Adipose tissue (tissue), 3 donors: ENCODE results near the gene CA5A. TPM values are rescaled to one million over a fixed set of nuclear protein-coding genes. Genes with fewer than 3 reads are reported as not detected.

ENCODE experiments used
- H3K27ac ChIP-seq: one replicate; pipeline ENCODE4 v1.5.1; 2013; ENCODE audit warnings: low read depth, low read length
- WGBS, 3 donors: extraction: QIAGEN DNeasy Blood & Tissue Kit; methylation state at CpG; one replicate each; pipeline ENCODE4 v1.1.7; 2013; 5-methylcytosine and 5-hydroxymethylcytosine counted together
- polyA plus RNA-seq, 3 donors: library from polyadenylated mRNA; stranded (reverse); fragments of 200-250 nt; gene quantifications; one replicate each; pipeline ENCODE4 v1.2.3, GENCODE V29; 2013
- donor health status: healthy with polysubstance abuse.
- donor health status: Bipolar disorder and iron deficiency.
- donor health status: healthy.

The CA5A gene
- polyA plus RNA-seq, 3 donors: not detected

GRCh38 chr16:87848676-87849345 is 87.5 kb downstream of the CA5A start:
- WGBS, 3 donors: 73 to 89% (median 84%) methylated on average over 18 of the region's 18 CpGs
- H3K27ac ChIP-seq: no peak overlapping the region

GRCh38 chr16:87847785-87848675 is 88.3 kb downstream of the CA5A start:
- H3K27ac ChIP-seq: no peak overlapping the region

GRCh38 chr16:87847467-87847784 is 88.9 kb downstream of the CA5A start:
- 76 to 86% (median 82%) methylated on average over 8 of the region's 8 CpGs for whole genome bisulfite sequencing, 3 donors
- no peak overlapping the region for H3K27ac ChIP-seq

More at GRCh38 chr16:87847785-87848675, 88.3 kb downstream of the CA5A start:
- WGBS, 3 donors: 62 to 81% (median 74%) methylated on average over 28 of the region's 28 CpGs

GRCh38 chr16:87846705-87847466 is 89.4 kb downstream of the CA5A start:
- WGBS, 3 donors: 83 to 90% (median 88%) methylated on average over 23 to 25 of the region's 25 CpGs
- H3K27ac ChIP-seq: no peak overlapping the region

- WGBS, 3 donors: 72 to 81% (median 78%) methylated on average over 31 of the region's 31 CpGs
- H3K27ac ChIP-seq: no peak overlapping the region
These were observed 90.3 kb downstream of the CA5A start for GRCh38 chr16:87845807-87846619.

GRCh38 chr16:87845213-87845612 is 91.1 kb downstream of the CA5A start:
- H3K27ac ChIP-seq: no peak overlapping the region
- 88 to 96% (median 91%) methylated on average over 13 of the region's 13 CpGs for WGBS, 3 donors

GRCh38 chr16:87844809-87845208 is 91.5 kb downstream of the CA5A start:
- H3K27ac ChIP-seq: no peak overlapping the region
- 82 to 92% (median 90%) methylated on average over 12 to 13 of the region's 13 CpGs for WGBS, 3 donors

GRCh38 chr16:87844120-87844733 is 92.1 kb downstream of the CA5A start:
- WGBS, 3 donors: 60 to 69% (median 63%) methylated on average over 28 to 30 of the region's 30 CpGs
- H3K27ac ChIP-seq: no peak overlapping the region

- WGBS, 3 donors: 86 to 89% (median 87%) methylated on average over 17 of the region's 17 CpGs
- no peak overlapping the region for H3K27ac ChIP-seq
These were observed 92.6 kb downstream of the CA5A start for GRCh38 chr16:87843678-87844105.

GRCh38 chr16:87842209-87842869 is 94.0 kb downstream of the CA5A start:
- WGBS, 3 donors: 74 to 88% (median 75%) methylated on average over 17 of the region's 17 CpGs
- no peak overlapping the region for H3K27ac ChIP-seq

- H3K27ac ChIP-seq: no peak overlapping the region
- WGBS, 3 donors: 92 to 94% (median 93%) methylated on average over 22 of the region's 22 CpGs
These were observed 94.8 kb downstream of the CA5A start for GRCh38 chr16:87841340-87842208.

- H3K27ac ChIP-seq: no peak overlapping the region
- WGBS, 3 donors: 82 to 87% (median 86%) methylated on average over 29 of the region's 29 CpGs
These were observed 95.9 kb downstream of the CA5A start for GRCh38 chr16:87840271-87840978.

- 86 to 90% (median 88%) methylated on average over 34 of the region's 34 CpGs for WGBS, 3 donors
- H3K27ac ChIP-seq: no peak overlapping the region
These were observed 96.6 kb downstream of the CA5A start for GRCh38 chr16:87839542-87840270.

GRCh38 chr16:87838643-87839541 is 97.4 kb downstream of the CA5A start:
- WGBS, 3 donors: 80 to 84% (median 82%) methylated on average over 26 to 27 of the region's 27 CpGs
- H3K27ac ChIP-seq: no peak overlapping the region
